Measurements from ENCODE around the gene CDPF1. TPM values are rescaled to one million over a fixed set of nuclear protein-coding genes. Genes with fewer than 3 reads are reported as not detected.
A peak's percentile ranks its signal among the peaks of the same experiment; 100 is the strongest.
"Not testable (repeated sequence)": the region's sequence is repeated elsewhere in the genome, so short reads cannot be mapped to it uniquely, and the experiment has no call there.

Gene CDPF1
- total RNA-seq, 2 donors from 2014 or later, result 5.9 to 12.5 TPM

DNA sequence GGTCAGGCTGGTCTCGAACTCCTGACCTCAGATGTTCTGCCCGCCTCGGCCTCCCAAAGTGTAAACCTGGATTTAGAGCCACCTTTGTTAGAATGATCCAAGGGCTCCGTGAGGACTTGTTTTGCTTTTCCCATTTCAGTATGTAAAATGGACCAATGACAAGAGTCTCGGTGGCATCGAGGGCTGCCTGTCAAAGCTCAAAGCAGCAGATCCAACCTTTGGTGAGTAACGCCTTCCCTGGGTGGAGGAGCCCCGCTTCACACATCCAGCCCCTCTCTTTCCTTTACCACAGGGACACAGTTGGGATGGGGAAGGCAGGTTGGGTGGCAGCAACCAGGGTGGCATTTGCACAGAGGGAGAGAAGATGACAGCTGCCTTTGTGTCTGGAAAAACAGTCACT lies 22.1 kb upstream of the CDPF1 start:
- H3K27ac ChIP-seq, result no peak overlapping the region
- H3K4me1 ChIP-seq, result peaks cover 23% of the 10 kb centered on the region
- ATAC-seq (no peak), DNase-seq (no peak)
- no peaks in the 10 kb centered on the region for H3K27me3 ChIP-seq
- no peak for TF ChIP-seq POLR2A (IDR thresholded peaks at IDR 0.05)
- TF ChIP-seq, protein P1, sequence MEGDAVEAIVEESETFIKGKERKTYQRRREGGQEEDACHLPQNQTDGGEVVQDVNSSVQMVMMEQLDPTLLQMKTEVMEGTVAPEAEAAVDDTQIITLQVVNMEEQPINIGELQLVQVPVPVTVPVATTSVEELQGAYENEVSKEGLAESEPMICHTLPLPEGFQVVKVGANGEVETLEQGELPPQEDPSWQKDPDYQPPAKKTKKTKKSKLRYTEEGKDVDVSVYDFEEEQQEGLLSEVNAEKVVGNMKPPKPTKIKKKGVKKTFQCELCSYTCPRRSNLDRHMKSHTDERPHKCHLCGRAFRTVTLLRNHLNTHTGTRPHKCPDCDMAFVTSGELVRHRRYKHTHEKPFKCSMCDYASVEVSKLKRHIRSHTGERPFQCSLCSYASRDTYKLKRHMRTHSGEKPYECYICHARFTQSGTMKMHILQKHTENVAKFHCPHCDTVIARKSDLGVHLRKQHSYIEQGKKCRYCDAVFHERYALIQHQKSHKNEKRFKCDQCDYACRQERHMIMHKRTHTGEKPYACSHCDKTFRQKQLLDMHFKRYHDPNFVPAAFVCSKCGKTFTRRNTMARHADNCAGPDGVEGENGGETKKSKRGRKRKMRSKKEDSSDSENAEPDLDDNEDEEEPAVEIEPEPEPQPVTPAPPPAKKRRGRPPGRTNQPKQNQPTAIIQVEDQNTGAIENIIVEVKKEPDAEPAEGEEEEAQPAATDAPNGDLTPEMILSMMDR (IDR thresholded peaks at IDR 0.05), result no peak
- H3K4me3 ChIP-seq, result no peak overlapping the region
- WGBS, 2 donors, result 94 to 100% methylated on average over 8 of the region's 8 CpGs
- H3K36me3 ChIP-seq (replicated peaks in 1 of 2; ENCODE audit: insufficient read depth in 1 of 2, low read depth in 2 of 2), result peaks cover 13 to 15% of the 10 kb centered on the region in 2 donors
- intact Hi-C loops (cut with DNase I), result no loop called here
- H3K9me3 ChIP-seq, result no peaks in the 10 kb centered on the region

DNA sequence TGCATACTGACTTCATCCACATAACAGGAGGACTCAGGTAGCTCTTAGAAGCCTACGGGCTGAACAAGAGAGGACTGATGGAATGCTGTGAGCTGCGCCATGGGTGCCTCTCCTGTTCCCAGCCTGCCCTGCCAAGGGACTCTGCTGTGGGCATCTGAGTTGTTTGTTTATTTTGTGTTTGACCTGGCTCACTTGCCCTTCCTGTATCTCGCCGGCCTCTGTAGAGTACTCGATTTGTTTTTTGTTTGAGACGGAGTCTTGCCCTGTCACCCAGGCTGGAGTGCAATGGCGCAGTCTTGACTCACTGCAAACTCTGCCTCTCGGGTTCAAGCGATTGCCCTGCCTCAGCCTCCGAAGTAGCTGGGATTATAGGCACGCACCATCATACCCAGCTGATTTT lies 19.5 kb upstream of the CDPF1 start:
- H3K9me3 ChIP-seq, result no peaks in the 10 kb centered on the region
- DNase-seq (peak in 2 of 4 donors; percentile 43 to 45), ATAC-seq (no peak)
- peak overlapping the region in 2 of 4 donors; percentile 2 to 32 for H3K27ac ChIP-seq
- peaks cover 7 to 9% of the 10 kb centered on the region in 2 donors for H3K36me3 ChIP-seq (replicated peaks in 1 of 2; ENCODE audit: insufficient read depth in 1 of 2, low read depth in 2 of 2)
- TF ChIP-seq POLR2A (IDR thresholded peaks at IDR 0.05), result no peak
- TF ChIP-seq, protein P1 (IDR thresholded peaks at IDR 0.05), result no peak
- intact Hi-C loops (cut with DNase I), result no loop called here
- peaks cover 31% of the 10 kb centered on the region for H3K4me1 ChIP-seq
- H3K27me3 ChIP-seq, result no peaks in the 10 kb centered on the region
- no peak overlapping the region for H3K4me3 ChIP-seq
- 50 to 56% methylated on average over 9 to 11 of the region's 11 CpGs for WGBS, 2 donors

DNA sequence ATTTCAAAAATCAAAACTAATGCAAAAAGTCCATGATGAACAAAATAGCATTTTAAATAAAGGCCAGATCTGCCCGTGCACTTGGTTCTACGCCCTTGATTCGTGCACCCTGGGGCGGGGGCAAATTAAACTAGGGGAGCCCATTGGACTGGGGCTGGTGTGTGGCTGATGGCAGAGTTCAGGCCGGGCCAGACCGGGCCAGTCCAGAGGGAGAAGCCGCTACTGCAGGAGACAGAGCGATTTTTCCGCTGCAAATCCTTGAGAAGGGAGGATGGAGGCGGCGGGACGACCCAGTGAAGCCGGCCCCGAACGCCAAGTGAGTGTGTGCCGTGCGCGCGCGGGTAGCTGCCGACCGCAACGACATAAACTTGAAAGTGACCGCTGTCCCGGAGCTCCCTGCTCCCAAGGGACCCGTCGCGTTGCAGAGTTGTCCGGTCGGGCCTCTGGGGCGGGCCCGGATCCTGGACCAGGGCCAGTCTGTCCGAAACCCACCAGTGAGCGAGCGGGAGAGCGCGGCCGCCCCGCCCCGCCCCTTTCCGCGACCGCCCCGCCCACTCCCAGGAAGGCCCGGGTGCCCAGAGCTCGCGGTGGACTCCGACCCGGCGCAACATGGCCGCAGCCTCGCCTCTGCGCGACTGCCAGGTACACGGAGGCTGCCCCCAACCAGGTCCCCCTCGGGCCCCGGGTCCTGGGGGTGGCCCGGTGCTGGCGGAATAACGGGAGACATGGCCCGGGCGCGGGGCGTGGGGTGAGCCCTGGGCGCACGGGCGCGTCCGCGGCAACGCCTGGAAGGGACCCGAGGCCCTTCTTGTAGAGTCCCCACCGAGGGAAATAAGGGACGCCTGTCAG lies 17.6 kb upstream of the CDPF1 start, which contains the start of gene TTC38:
Gene TTC38 (plus strand): TSS at position 578 of the 849 bp plus-strand sequence. CDS start 32 bp downstream, at position 610.
- Histone ChIP-seq H3K36me3 (replicated peaks in 1 of 2; ENCODE audit: insufficient read depth in 1 of 2, low read depth in 2 of 2) (peaks cover 4 to 6% of the 10 kb centered on the region in 2 donors), H3K4me1 (peaks cover 36% of the 10 kb centered on the region), H3K27ac (peak within 1 kb of the TSS; percentile 79 to 90 (median 85)), H3K4me3 (peak within 1 kb of the TSS; percentile 76 to 88), H3K9me3 (no peaks in the 10 kb centered on the region), H3K27me3 (no peaks in the 10 kb centered on the region)
- intact Hi-C loops (cut with DNase I), result no loop called here
- ATAC-seq, result peak; percentile 98
- WGBS, 2 donors, result 1% methylated on average over 14 to 58 of the region's 74 CpGs
- peak; percentile 95 to 98 (median 96) for DNase-seq
- TF ChIP-seq, protein P1 (IDR thresholded peaks at IDR 0.05), result no peak
- peak; percentile 59 to 92 (median 87) for TF ChIP-seq POLR2A (IDR thresholded peaks at IDR 0.05)

DNA sequence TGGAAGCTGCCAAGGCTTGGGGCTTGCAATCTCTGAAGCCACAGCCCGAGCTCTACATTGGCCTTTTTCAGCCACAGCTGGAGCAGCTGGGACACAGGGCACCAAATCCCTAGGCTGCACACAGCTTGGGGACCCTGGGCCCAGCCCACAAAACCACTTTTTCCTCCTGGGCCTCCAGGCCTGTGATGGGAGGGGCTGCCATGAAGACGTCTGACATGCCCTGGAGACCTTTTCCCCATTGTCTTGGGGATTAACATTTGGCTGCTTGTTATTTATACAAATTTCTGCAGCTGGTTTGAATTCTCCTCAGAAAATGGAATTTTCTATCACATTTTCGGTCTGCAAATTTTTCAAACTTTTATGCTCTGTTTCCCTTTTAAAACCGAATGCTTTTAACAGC lies 15.5 kb upstream of the CDPF1 start:
- intact Hi-C loops (cut with DNase I); DNase-seq; H3K4me3 ChIP-seq; H3K9me3 ChIP-seq; ATAC-seq; H3K36me3 ChIP-seq (replicated peaks in 1 of 2; ENCODE audit: insufficient read depth in 1 of 2, low read depth in 2 of 2); H3K27me3 ChIP-seq; H3K27ac ChIP-seq: not testable (repeated sequence)
- WGBS, 2 donors, result 80 to 96% methylated on average over 3 to 4 of the region's 4 CpGs
- peaks cover 36% of the 10 kb centered on the region for H3K4me1 ChIP-seq

DNA sequence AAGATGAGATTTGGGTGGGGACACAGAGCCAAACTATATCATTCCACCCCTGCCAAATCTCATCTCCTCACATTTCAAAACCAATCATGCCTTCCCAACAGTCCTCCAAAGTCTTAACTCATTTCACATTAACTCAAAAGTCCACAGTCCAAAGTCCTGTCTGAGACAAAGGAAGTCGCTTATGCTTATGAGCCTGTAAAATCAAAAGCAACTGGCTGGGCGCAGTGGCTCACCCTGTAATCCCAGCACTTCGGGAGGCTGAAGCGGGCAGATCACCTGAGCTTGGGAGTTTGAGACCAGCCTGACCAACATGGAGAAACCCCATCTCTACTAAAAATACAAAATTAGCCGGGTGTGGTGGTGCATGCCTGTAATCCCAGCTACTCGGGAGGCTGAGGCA lies 14.4 kb upstream of the CDPF1 start:
- ATAC-seq; H3K27ac ChIP-seq; H3K4me3 ChIP-seq; intact Hi-C loops (cut with DNase I); H3K36me3 ChIP-seq (replicated peaks in 1 of 2; ENCODE audit: insufficient read depth in 1 of 2, low read depth in 2 of 2); H3K27me3 ChIP-seq; H3K9me3 ChIP-seq: not testable (repeated sequence)
- peak in 2 of 4 donors; percentile 44 to 47 for DNase-seq
- peaks cover 29% of the 10 kb centered on the region for H3K4me1 ChIP-seq
- WGBS, 2 donors, result 56 to 65% methylated on average over 6 of the region's 6 CpGs
